ENCODE data around the gene TCN1.

TCN1 gene

DNA sequence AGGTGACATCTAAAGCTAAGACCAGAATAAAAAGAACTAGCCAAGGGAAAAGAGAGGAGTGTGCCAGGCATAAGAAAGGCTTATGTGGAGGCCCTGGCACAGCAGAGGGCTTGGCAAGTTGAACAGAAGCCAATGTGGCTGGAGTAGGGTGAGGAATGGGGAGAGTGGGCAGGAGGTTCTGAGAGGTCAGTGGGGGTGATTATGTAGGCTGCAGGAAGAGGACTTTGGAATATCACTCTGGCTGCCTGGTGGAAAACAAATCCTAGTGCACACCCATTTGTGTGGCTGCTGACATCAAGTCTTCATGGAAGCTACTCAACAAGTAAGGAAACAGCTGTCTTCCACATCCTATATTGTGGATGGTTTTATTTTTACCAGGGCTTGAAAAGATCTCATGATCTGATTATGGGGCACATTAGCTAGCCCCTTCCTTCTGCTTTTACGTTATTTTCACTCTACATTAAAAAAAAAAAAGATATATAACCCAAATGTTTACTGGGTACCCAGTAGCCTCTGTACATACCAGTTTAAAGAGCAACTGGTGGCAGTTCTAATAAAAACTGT, 59.2 kb downstream of the TCN1 start:
- DNase-seq = no peak

- no peak for DNase-seq
These were observed 62.2 kb downstream of the TCN1 start for GRCh38 chr11:59804061-59804460.

Data from midbrain (tissue), 1 donor.